H9 (cell line): ENCODE data around the gene LRMDA. TPM values are rescaled to one million over a fixed set of nuclear protein-coding genes. Genes with fewer than 3 reads are reported as not detected.

ENCODE experiments used
- DNase-seq: peaks from one replicate; pipeline ENCODE4 v3.0.0-alpha.2; 2017
- H2AFZ ChIP-seq: one replicate; pipeline ENCODE4 v1.6.1; 2013; ENCODE audit warnings: mild to moderate bottlenecking, low read length, control low read depth, moderate library complexity
- H2AK5ac ChIP-seq: 2 replicates; pipeline ENCODE4 v1.6.1; 2013; ENCODE audit warnings: low read length, control low read depth, mixed read lengths; ENCODE audit not compliant: insufficient read length
- H2BK120ac ChIP-seq: one replicate; pipeline ENCODE4 v1.6.1; 2013; ENCODE audit warnings: low read depth, mild to moderate bottlenecking, low read length, control low read depth, inconsistent platforms; ENCODE audit not compliant: poor library complexity, severe bottlenecking
- H2BK12ac ChIP-seq: 2 replicates; pipeline ENCODE4 v1.6.1; 2013; ENCODE audit warnings: low read length, control low read depth, mixed read lengths, low read depth; ENCODE audit not compliant: insufficient read length
- H2BK15ac ChIP-seq: 2 replicates; pipeline ENCODE4 v1.6.1; 2013; ENCODE audit warnings: low read depth, low read length, control low read depth
- H2BK20ac ChIP-seq: one replicate; pipeline ENCODE4 v1.6.1; 2013; ENCODE audit warnings: low read depth, mild to moderate bottlenecking, low read length, control low read depth, inconsistent platforms; ENCODE audit not compliant: poor library complexity, severe bottlenecking
- H2BK5ac ChIP-seq: 2 replicates; pipeline ENCODE4 v1.6.1; 2013; ENCODE audit warnings: low read length, control low read depth, mixed read lengths; ENCODE audit not compliant: insufficient read length
- H3K14ac ChIP-seq: 2 replicates; pipeline ENCODE4 v1.6.1; 2013; ENCODE audit warnings: low read length, control low read depth; ENCODE audit not compliant: insufficient read depth
- H3K18ac ChIP-seq: 2 replicates; pipeline ENCODE4 v1.6.1; 2013; ENCODE audit warnings: low read depth, mild to moderate bottlenecking, mixed read lengths, low read length, control low read depth; ENCODE audit not compliant: insufficient read length
- H3K23ac ChIP-seq: 2 replicates; pipeline ENCODE4 v1.6.1; 2013; ENCODE audit warnings: low read length, control low read depth, mixed read lengths, low read depth; ENCODE audit not compliant: insufficient read length
- H3K23me2 ChIP-seq: 2 replicates; pipeline ENCODE4 v1.6.1; 2013; ENCODE audit warnings: low read depth, mild to moderate bottlenecking, mixed read lengths, low read length, control low read depth; ENCODE audit not compliant: insufficient read length, poor library complexity, severe bottlenecking
- H3K27ac ChIP-seq: 2 replicates; pipeline ENCODE4 v1.5.1; 2013; ENCODE audit warnings: low read length, control low read depth, mixed read lengths, low read depth; ENCODE audit not compliant: insufficient read length
- H3K27me3 ChIP-seq: 2 replicates; pipeline ENCODE4 v1.6.1; 2013; ENCODE audit warnings: low read length, control low read depth, inconsistent platforms; ENCODE audit not compliant: insufficient read depth
- H3K4ac ChIP-seq: 2 replicates; pipeline ENCODE4 v1.6.1; 2013; ENCODE audit warnings: low read depth, mild to moderate bottlenecking, control low read depth, inconsistent platforms, low read length, moderate library complexity
- H3K4me1 ChIP-seq: 2 replicates; pipeline ENCODE4 v1.6.1; 2013; ENCODE audit warnings: low read length, control low read depth, inconsistent platforms; ENCODE audit not compliant: insufficient read depth
- H3K4me2 ChIP-seq: 2 replicates; pipeline ENCODE4 v1.6.1; 2013; ENCODE audit warnings: low read length, control low read depth, mixed read lengths; ENCODE audit not compliant: insufficient read length, insufficient read depth
- H3K56ac ChIP-seq: 2 replicates; pipeline ENCODE4 v1.6.1; 2013; ENCODE audit warnings: low read depth, mild to moderate bottlenecking, mixed read lengths, low read length, control low read depth; ENCODE audit not compliant: insufficient read length
- H3K79me1 ChIP-seq: 2 replicates; pipeline ENCODE4 v1.6.1; 2013; ENCODE audit warnings: low read depth, mild to moderate bottlenecking, moderate library complexity, low read length, control low read depth, inconsistent platforms; ENCODE audit not compliant: insufficient read depth, poor library complexity, severe bottlenecking
- H3K79me2 ChIP-seq: 2 replicates; pipeline ENCODE4 v1.6.1; 2013; ENCODE audit warnings: low read length, control low read depth, inconsistent platforms; ENCODE audit not compliant: insufficient read depth
- H3K9ac ChIP-seq: 2 replicates; pipeline ENCODE4 v1.6.1; 2013; ENCODE audit warnings: low read length, control low read depth, mixed read lengths; ENCODE audit not compliant: insufficient read length; ENCODE audit errors: extremely low read depth
- H3K9me3 ChIP-seq: one replicate; pipeline ENCODE4 v1.6.1; 2013; ENCODE audit warnings: low read depth, low read length, inconsistent platforms; ENCODE audit not compliant: control insufficient read depth
- H3T11ph ChIP-seq: one replicate; pipeline ENCODE4 v1.6.1; 2013; ENCODE audit warnings: mild to moderate bottlenecking, low read length, control low read depth, inconsistent platforms
- H4K20me1 ChIP-seq: one replicate; pipeline ENCODE4 v1.6.1; 2013; ENCODE audit not compliant: control insufficient read depth, insufficient read length, insufficient read depth
- H4K5ac ChIP-seq: 2 replicates; pipeline ENCODE4 v1.6.1; 2013; ENCODE audit warnings: low read depth, mild to moderate bottlenecking, mixed read lengths, low read length, control low read depth; ENCODE audit not compliant: insufficient read length
- H4K8ac ChIP-seq: replicated peaks from 2 replicates; pipeline ENCODE4 v1.6.1; 2013; ENCODE audit warnings: low read length, control low read depth, mixed read lengths, low read depth; ENCODE audit not compliant: insufficient read length
- H4K91ac ChIP-seq: 2 replicates; pipeline ENCODE4 v1.6.1; 2013; ENCODE audit warnings: low read depth, mild to moderate bottlenecking, moderate library complexity, mixed read lengths, low read length, control low read depth; ENCODE audit not compliant: insufficient read length
- H3K27ac Mint-ChIP-seq, 3 experiments: 2 replicates in 2 of 3; 3 replicates in 1 of 3; pipeline ENCODE4 v1.8.0; 2020 to 2021; ENCODE audit warnings: mixed read lengths in 3 of 3, mild to moderate bottlenecking in 1 of 3, moderate library complexity in 1 of 3
- H3K27me3 Mint-ChIP-seq: 2 replicates; pipeline ENCODE4 v1.8.0; 2021; ENCODE audit warnings: low read depth, mild to moderate bottlenecking, moderate library complexity, mixed read lengths
- H3K36me3 Mint-ChIP-seq, 3 experiments: 2 replicates in 2 of 3; 3 replicates in 1 of 3; pipeline ENCODE4 v1.8.0; 2020 to 2021; ENCODE audit warnings: low read depth in 3 of 3, mixed read lengths in 3 of 3; ENCODE audit not compliant: insufficient read depth in 1 of 3
- H3K4me1 Mint-ChIP-seq, 2 experiments: 2 replicates each; pipeline ENCODE4 v1.8.0; 2020; ENCODE audit warnings: mixed read lengths in 2 of 2
- H3K4me3 Mint-ChIP-seq, 2 experiments: 2 replicates in 1 of 2; 3 replicates in 1 of 2; pipeline ENCODE4 v1.8.0; 2020 to 2021; ENCODE audit warnings: mild to moderate bottlenecking in 2 of 2, mixed read lengths in 2 of 2, moderate library complexity in 1 of 2
- H3K9me3 Mint-ChIP-seq, 2 experiments: 2 replicates in 1 of 2; 3 replicates in 1 of 2; pipeline ENCODE4 v1.8.0; 2020; ENCODE audit warnings: mild to moderate bottlenecking in 2 of 2, mixed read lengths in 2 of 2, moderate library complexity in 1 of 2
- CTCF ChIP-seq: fragments of 200-600 bp; sonication (generic); conservative IDR thresholded peaks from 3 replicates; pipeline ENCODE4 v1.8.0; 2021; ENCODE audit warnings: antibody characterized with exemption, mild to moderate bottlenecking
- WGBS: extraction: QIAGEN DNeasy Blood & Tissue Kit; methylation state at CpG from one replicate; pipeline ENCODE4 v1.1.7; 2013; ENCODE audit warnings: missing lambda C conversion rate, low lambda C conversion rate, mixed read lengths; ENCODE audit not compliant: insufficient read length; ENCODE audit errors: extremely low coverage; 5-methylcytosine and 5-hydroxymethylcytosine counted together
- total RNA-seq: library from RNA; stranded (reverse); gene quantifications from 2 replicates; pipeline ENCODE4 v1.2.1, GENCODE V29; 2021

LRMDA gene
- total RNA-seq, 1 experiment from 2014 or later: 1.8 TPM

- Histone ChIP-seq H2AK5ac (no peak overlapping the region), H2BK5ac (no peak overlapping the region), H2BK15ac (no peak overlapping the region), H3K27ac (no peak overlapping the region), H2BK20ac (no peak overlapping the region), H3K79me1 (no peaks in the 10 kb centered on the region), H3T11ph (no peak overlapping the region), H3K56ac (no peak overlapping the region), H3K27me3 (no peaks in the 10 kb centered on the region), H2AFZ (no peak overlapping the region), H3K4me1 (peaks cover 9% of the 10 kb centered on the region), H3K79me2 (no peaks in the 10 kb centered on the region), H2BK120ac (no peak overlapping the region), H4K8ac (no peak overlapping the region), H3K23ac (no peak overlapping the region), H4K91ac (no peak overlapping the region), H3K9ac (no peak overlapping the region), H2BK12ac (no peak overlapping the region), H3K9me3 (no peaks in the 10 kb centered on the region), H3K4ac (no peak overlapping the region), H3K4me2 (no peak overlapping the region), H4K5ac (no peak overlapping the region), H3K18ac (no peak overlapping the region), H3K14ac (no peak overlapping the region), H3K23me2 (no peaks in the 10 kb centered on the region), H4K20me1 (no peaks in the 10 kb centered on the region)
- Mint-ChIP-seq H3K9me3 (no peaks in the 10 kb centered on the region; a peak in 2 of 5 replicates), H3K36me3 (no peaks in the 10 kb centered on the region), H3K27ac (no peak overlapping the region), H3K4me3 (no peak overlapping the region), H3K27me3 (peaks cover 2% of the 10 kb centered on the region), H3K4me1 (peaks cover 17 to 27% of the 10 kb centered on the region in 2 experiments)
- whole genome bisulfite sequencing: no CpG with 5 or more reads among the region's 3 CpGs
- no peak for TF ChIP-seq CTCF
- no peak for DNase-seq
Measured at GRCh38 chr10:76195654-76196390, 764.4 kb downstream of the LRMDA start.
